Panc1 (cell line): ENCODE measurements around the gene MYO3B.

Experiments
- POLR2AphosphoS5 ChIP-seq: IDR thresholded peaks from 2 replicates; pipeline ENCODE4 v1.6.1; 2012; ENCODE audit warnings: mild to moderate bottlenecking, low read depth, low read length, moderate library complexity
- SIN3A ChIP-seq: IDR thresholded peaks from 2 replicates; pipeline ENCODE4 v1.6.1; 2012; ENCODE audit warnings: low read depth, mild to moderate bottlenecking, low read length, moderate library complexity, borderline replicate concordance; ENCODE audit not compliant: insufficient read depth
- TCF7L2 ChIP-seq: IDR thresholded peaks from 2 replicates; pipeline ENCODE4 v1.6.1; 2011; ENCODE audit warnings: mild to moderate bottlenecking, low read depth, low read length, inconsistent platforms
- TF ChIP-seq, protein P1 (sequence below), 2 experiments: IDR thresholded peaks; 2 replicates each; pipeline ENCODE4 v1.6.1; 2011 to 2012; ENCODE audit warnings: low read depth in 2 of 2, control low read depth in 1 of 2, low read length in 1 of 2, mild to moderate bottlenecking in 1 of 2, moderate library complexity in 1 of 2; ENCODE audit not compliant: insufficient read depth in 1 of 2
- TF ChIP-seq, protein P2 (sequence below): fragments of 450-650 bp; IDR thresholded peaks from 2 replicates; pipeline ENCODE4 v1.5.1; 2017; ENCODE audit warnings: mild to moderate bottlenecking

DNA sequence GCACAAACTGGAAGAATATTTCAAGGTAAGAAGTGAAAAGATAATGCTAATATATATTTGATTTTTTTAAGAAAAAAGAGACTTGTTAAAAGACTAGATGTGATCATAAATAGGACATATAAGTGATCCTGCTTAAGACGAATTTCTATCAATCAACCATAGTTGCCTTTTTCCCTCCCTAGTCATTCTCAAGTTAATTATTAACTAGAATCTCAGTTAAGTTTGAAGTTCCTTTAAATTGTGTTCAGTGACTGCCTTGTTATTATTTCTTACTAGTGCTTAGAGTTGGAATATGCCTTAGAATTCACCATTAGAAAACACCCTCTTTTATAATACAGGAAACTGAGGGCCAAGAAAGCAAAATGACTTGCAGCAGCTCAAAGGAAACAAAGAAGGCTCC lies 395.7 kb downstream of the MYO3B start:
- TF ChIP-seq, protein P1, sequence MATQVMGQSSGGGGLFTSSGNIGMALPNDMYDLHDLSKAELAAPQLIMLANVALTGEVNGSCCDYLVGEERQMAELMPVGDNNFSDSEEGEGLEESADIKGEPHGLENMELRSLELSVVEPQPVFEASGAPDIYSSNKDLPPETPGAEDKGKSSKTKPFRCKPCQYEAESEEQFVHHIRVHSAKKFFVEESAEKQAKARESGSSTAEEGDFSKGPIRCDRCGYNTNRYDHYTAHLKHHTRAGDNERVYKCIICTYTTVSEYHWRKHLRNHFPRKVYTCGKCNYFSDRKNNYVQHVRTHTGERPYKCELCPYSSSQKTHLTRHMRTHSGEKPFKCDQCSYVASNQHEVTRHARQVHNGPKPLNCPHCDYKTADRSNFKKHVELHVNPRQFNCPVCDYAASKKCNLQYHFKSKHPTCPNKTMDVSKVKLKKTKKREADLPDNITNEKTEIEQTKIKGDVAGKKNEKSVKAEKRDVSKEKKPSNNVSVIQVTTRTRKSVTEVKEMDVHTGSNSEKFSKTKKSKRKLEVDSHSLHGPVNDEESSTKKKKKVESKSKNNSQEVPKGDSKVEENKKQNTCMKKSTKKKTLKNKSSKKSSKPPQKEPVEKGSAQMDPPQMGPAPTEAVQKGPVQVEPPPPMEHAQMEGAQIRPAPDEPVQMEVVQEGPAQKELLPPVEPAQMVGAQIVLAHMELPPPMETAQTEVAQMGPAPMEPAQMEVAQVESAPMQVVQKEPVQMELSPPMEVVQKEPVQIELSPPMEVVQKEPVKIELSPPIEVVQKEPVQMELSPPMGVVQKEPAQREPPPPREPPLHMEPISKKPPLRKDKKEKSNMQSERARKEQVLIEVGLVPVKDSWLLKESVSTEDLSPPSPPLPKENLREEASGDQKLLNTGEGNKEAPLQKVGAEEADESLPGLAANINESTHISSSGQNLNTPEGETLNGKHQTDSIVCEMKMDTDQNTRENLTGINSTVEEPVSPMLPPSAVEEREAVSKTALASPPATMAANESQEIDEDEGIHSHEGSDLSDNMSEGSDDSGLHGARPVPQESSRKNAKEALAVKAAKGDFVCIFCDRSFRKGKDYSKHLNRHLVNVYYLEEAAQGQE (IDR thresholded peaks at IDR 0.05; ENCODE audit: insufficient read depth in 1 of 2, low read depth in 2 of 2, low read length in 1 of 2) = no peak
- TF ChIP-seq, protein P2, sequence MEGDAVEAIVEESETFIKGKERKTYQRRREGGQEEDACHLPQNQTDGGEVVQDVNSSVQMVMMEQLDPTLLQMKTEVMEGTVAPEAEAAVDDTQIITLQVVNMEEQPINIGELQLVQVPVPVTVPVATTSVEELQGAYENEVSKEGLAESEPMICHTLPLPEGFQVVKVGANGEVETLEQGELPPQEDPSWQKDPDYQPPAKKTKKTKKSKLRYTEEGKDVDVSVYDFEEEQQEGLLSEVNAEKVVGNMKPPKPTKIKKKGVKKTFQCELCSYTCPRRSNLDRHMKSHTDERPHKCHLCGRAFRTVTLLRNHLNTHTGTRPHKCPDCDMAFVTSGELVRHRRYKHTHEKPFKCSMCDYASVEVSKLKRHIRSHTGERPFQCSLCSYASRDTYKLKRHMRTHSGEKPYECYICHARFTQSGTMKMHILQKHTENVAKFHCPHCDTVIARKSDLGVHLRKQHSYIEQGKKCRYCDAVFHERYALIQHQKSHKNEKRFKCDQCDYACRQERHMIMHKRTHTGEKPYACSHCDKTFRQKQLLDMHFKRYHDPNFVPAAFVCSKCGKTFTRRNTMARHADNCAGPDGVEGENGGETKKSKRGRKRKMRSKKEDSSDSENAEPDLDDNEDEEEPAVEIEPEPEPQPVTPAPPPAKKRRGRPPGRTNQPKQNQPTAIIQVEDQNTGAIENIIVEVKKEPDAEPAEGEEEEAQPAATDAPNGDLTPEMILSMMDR = no peak
- no peak for TF ChIP-seq SIN3A
- no peak for TF ChIP-seq TCF7L2
- TF ChIP-seq POLR2AphosphoS5 = no peak
